Neural cell (in vitro differentiated cells): ENCODE measurements around the gene KLF5. TPM values are rescaled to one million over a fixed set of nuclear protein-coding genes. Genes with fewer than 3 reads are reported as not detected.

Experiments used
- H2AFZ ChIP-seq: fragments of 200-600, 300-800 bp; sonication (generic), shearing (Covaris generic); 2 replicates; pipeline ENCODE4 v1.6.0; 2014; ENCODE audit warnings: low read depth, mild to moderate bottlenecking, antibody characterized with exemption, low read length, moderate library complexity
- H3F3A ChIP-seq: fragments of 200-600 bp; shearing (Covaris generic); 2 replicates; pipeline ENCODE4 v1.6.1; 2016; ENCODE audit warnings: mild to moderate bottlenecking, moderate library complexity, mixed read lengths, antibody characterized with exemption, low read length; ENCODE audit not compliant: insufficient read depth, poor library complexity, severe bottlenecking
- H3K27ac ChIP-seq: fragments of 200-600, 300-800 bp; sonication (generic), shearing (Covaris generic); 2 replicates; pipeline ENCODE4 v1.5.1; 2014; ENCODE audit warnings: mild to moderate bottlenecking, low read length, moderate library complexity
- H3K27me3 ChIP-seq: fragments of 300-800, 200-600 bp; sonication (generic), shearing (Covaris generic); 2 replicates; pipeline ENCODE4 v1.6.0; 2014; ENCODE audit warnings: mild to moderate bottlenecking, low read depth, low read length, moderate library complexity; ENCODE audit not compliant: insufficient read depth
- H3K36me3 ChIP-seq: fragments of 300-800, 200-600 bp; sonication (generic), shearing (Covaris generic); 2 replicates; pipeline ENCODE4 v1.5.1; 2014; ENCODE audit warnings: mild to moderate bottlenecking, antibody characterized with exemption, low read length, moderate library complexity; ENCODE audit not compliant: insufficient read depth
- H3K4me2 ChIP-seq: fragments of 300-800, 200-600 bp; sonication (generic), shearing (Covaris generic); 2 replicates; pipeline ENCODE4 v1.6.0; 2014; ENCODE audit warnings: mild to moderate bottlenecking, low read length
- H3K4me3 ChIP-seq: fragments of 300-800, 200-600 bp; sonication (generic), shearing (Covaris generic); 2 replicates; pipeline ENCODE4 v1.5.1; 2014; ENCODE audit warnings: mild to moderate bottlenecking, low read length, moderate library complexity
- H3K79me2 ChIP-seq: fragments of 200-600 bp; shearing (Covaris generic); replicated peaks from 2 replicates; pipeline ENCODE4 v1.6.0; 2014; ENCODE audit warnings: mild to moderate bottlenecking, low read length, moderate library complexity; ENCODE audit not compliant: insufficient read depth
- H3K9ac ChIP-seq: fragments of 300-800, 200-600 bp; sonication (generic), shearing (Covaris generic); 2 replicates; pipeline ENCODE4 v1.6.1; 2016; ENCODE audit warnings: mild to moderate bottlenecking, low read length, mixed read lengths
- H3K9me2 ChIP-seq: fragments of 200-600 bp; shearing (Covaris generic); 2 replicates; pipeline ENCODE4 v1.6.1; 2016; ENCODE audit warnings: mild to moderate bottlenecking, low read length, mixed read lengths; ENCODE audit not compliant: insufficient read depth
- H3K9me3 ChIP-seq: fragments of 200-600, 300-800 bp; sonication (generic), shearing (Covaris generic); 2 replicates; pipeline ENCODE4 v1.6.1; 2016; ENCODE audit warnings: mild to moderate bottlenecking, mixed run types, low read length, moderate library complexity, mixed read lengths
- H4K20me1 ChIP-seq: fragments of 200-600 bp; shearing (Covaris generic); 2 replicates; pipeline ENCODE4 v1.6.1; 2016; ENCODE audit warnings: mild to moderate bottlenecking, mixed run types; ENCODE audit not compliant: insufficient read depth
- CTCF ChIP-seq: fragments of 450-650 bp; IDR thresholded peaks from 2 replicates; pipeline ENCODE4 v1.5.1; 2014; ENCODE audit warnings: antibody characterized with exemption, mild to moderate bottlenecking, moderate library complexity; ENCODE audit not compliant: poor library complexity, severe bottlenecking
- EP300 ChIP-seq: fragments of 450-650 bp; conservative IDR thresholded peaks from 2 replicates; pipeline ENCODE4 v1.6.1; 2014; ENCODE audit warnings: antibody characterized with exemption, mild to moderate bottlenecking, moderate library complexity; ENCODE audit not compliant: poor library complexity, severe bottlenecking
- EZH2 ChIP-seq: fragments of 200-600, 300-800 bp; shearing (Covaris generic), sonication (generic); IDR thresholded peaks from 2 replicates; pipeline ENCODE4 v1.6.1; 2014; ENCODE audit warnings: antibody characterized with exemption, low read length, borderline replicate concordance, mild to moderate bottlenecking; ENCODE audit not compliant: insufficient read depth, poor library complexity, severe bottlenecking
- MXI1 ChIP-seq: fragments of 450-650 bp; conservative IDR thresholded peaks from 2 replicates; pipeline ENCODE4 v1.6.1; 2014; ENCODE audit warnings: antibody characterized with exemption, mild to moderate bottlenecking; ENCODE audit not compliant: poor library complexity, severe bottlenecking
- POLR2AphosphoS5 ChIP-seq: IDR thresholded peaks from 2 replicates; pipeline ENCODE4 v1.6.1; 2012
- RAD21 ChIP-seq: fragments of 450-650 bp; conservative IDR thresholded peaks from 2 replicates; pipeline ENCODE4 v1.6.1; 2014; ENCODE audit warnings: antibody characterized with exemption, mild to moderate bottlenecking, moderate library complexity
- REST ChIP-seq: IDR thresholded peaks from 2 replicates; pipeline ENCODE4 v1.6.1; 2012; ENCODE audit warnings: borderline replicate concordance
- SMC3 ChIP-seq: fragments of 450-650 bp; conservative IDR thresholded peaks from 2 replicates; pipeline ENCODE4 v1.6.1; 2014; ENCODE audit warnings: antibody characterized with exemption, mild to moderate bottlenecking, moderate library complexity; ENCODE audit not compliant: poor library complexity
- TAF1 ChIP-seq: IDR thresholded peaks from 2 replicates; pipeline ENCODE4 v1.6.1; 2012; ENCODE audit warnings: low read depth
- polyA plus RNA-seq: library from polyadenylated mRNA; depleted of rRNA; stranded (reverse); fragments of >200 nt; gene quantifications from 2 replicates; pipeline ENCODE4 v1.2.3, GENCODE V29; 2014

Gene KLF5
- polyA plus RNA-seq, 1 donor from 2014 or later = 0.26 TPM

GRCh38 chr13:73015805-73016204, 43.0 kb upstream of the KLF5 start:
- Histone ChIP-seq H2AFZ (no peak overlapping the region), H3K36me3 (no peaks in the 10 kb centered on the region), H3F3A (no peaks in the 10 kb centered on the region), H3K9me2 (no peaks in the 10 kb centered on the region), H3K27me3 (no peaks in the 10 kb centered on the region), H3K9me3 (no peaks in the 10 kb centered on the region), H4K20me1 (no peaks in the 10 kb centered on the region), H3K79me2 (no peaks in the 10 kb centered on the region), H3K9ac (no peak overlapping the region), H3K4me2 (no peak overlapping the region), H3K4me3 (no peak overlapping the region), H3K27ac (no peak overlapping the region)
- TF ChIP-seq SMC3 = no peak
- no peak for TF ChIP-seq POLR2AphosphoS5
- TF ChIP-seq TAF1 = no peak
- TF ChIP-seq EP300 = no peak
- TF ChIP-seq EZH2 = no peak
- no peak for TF ChIP-seq CTCF
- TF ChIP-seq RAD21 = no peak

GRCh38 chr13:73018336-73018735, 40.5 kb upstream of the KLF5 start:
- Histone ChIP-seq H3K27me3 (no peaks in the 10 kb centered on the region), H3F3A (no peaks in the 10 kb centered on the region), H3K27ac (no peak overlapping the region), H3K9ac (no peak overlapping the region), H3K9me2 (no peaks in the 10 kb centered on the region), H3K79me2 (no peaks in the 10 kb centered on the region), H2AFZ (no peak overlapping the region), H3K9me3 (no peaks in the 10 kb centered on the region), H3K4me2 (no peak overlapping the region), H4K20me1 (no peaks in the 10 kb centered on the region), H3K4me3 (no peak overlapping the region), H3K36me3 (no peaks in the 10 kb centered on the region)
- TF ChIP-seq CTCF (no peak), EP300 (no peak), MXI1 (no peak), REST (no peak), SMC3 (no peak), POLR2AphosphoS5 (no peak)
